Fibroblast of mammary gland (primary cell): ENCODE measurements around the gene C12orf54.
"Not testable (repeated sequence)": the region's sequence is repeated elsewhere in the genome, so short reads cannot be mapped to it uniquely, and the experiment has no call there.

Experiments
- DNase-seq: peaks from one replicate; pipeline ENCODE4 v3.0.0-alpha.2; 2010; ENCODE audit warnings: low read depth
- H3K4me3 ChIP-seq: 2 replicates; pipeline ENCODE4 v1.5.1; 2011; ENCODE audit warnings: low read depth, mild to moderate bottlenecking, low read length, moderate library complexity; ENCODE audit not compliant: control insufficient read depth
- CTCF ChIP-seq: conservative IDR thresholded peaks from 2 replicates; pipeline ENCODE4 v1.5.1; 2011; ENCODE audit warnings: low read depth, low read length, inconsistent platforms; ENCODE audit not compliant: control insufficient read depth, insufficient read depth

C12orf54 gene

DNA sequence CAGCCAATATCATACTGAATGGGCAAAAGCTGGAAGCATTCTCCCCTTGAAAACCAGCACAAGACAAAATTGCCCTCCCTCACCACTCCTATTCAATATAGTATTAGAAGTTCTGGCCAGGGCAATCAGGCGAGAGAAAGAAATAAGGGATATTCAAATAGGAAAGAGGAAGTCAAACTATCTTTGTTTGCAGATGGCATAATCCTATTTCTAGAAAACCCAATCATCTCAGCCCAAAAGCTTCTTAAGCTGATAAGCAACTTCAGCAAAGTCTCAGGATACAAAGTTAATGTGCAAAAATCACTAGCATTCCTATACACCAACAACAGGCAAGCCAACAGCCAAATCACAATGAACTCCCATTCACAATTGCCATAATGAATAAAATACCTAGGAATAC, 30.9 kb upstream of the C12orf54 start:
- H3K4me3 ChIP-seq, result no peak overlapping the region
- no peak for TF ChIP-seq CTCF
- no peak for DNase-seq

DNA sequence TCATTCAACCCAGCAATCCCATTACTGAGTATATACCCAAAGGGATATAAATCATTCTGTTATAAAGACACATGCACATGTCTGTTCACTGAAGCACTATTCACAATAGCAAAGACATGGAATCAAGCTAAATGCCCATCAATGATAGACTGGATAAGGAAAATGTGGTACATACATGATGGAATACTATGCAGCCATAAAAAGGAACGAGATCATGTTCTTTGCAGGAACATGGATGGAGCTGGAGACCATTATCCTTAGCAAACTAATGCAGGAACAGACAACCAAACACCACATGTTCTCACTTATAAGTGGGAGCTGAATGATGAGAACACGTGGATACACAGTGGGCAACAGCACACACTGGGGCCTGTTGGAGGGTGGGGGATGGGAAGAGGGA, 29.3 kb upstream of the C12orf54 start:
- not testable (repeated sequence) for H3K4me3 ChIP-seq, DNase-seq

DNA sequence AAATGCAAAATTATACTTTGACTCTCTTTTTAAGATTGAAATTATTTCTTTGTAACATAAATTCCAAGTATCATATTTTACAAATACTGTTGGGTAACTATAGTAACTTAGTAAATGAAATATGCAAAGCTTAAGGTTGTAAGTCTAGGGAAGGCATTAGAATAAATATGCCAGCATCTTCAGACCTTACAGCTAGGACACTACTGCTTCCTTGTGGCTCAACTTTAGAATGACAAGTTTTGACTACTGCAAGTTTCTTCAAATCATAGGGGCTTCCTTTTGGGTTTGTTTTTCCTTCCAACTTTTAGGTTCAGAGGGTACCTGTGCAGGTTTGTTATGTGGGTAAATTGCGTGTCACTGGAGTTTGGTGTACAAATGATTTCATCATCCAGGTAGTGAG, 27.6 kb upstream of the C12orf54 start:
- H3K4me3 ChIP-seq, result no peak overlapping the region
- peak; percentile 57 for DNase-seq
- TF ChIP-seq CTCF, result peak; percentile 53

- no peak for DNase-seq
- TF ChIP-seq CTCF, result no peak
- H3K4me3 ChIP-seq, result no peak overlapping the region
Observed at GRCh38 chr12:48455116-48455515, 27.2 kb upstream of the C12orf54 start.

DNA sequence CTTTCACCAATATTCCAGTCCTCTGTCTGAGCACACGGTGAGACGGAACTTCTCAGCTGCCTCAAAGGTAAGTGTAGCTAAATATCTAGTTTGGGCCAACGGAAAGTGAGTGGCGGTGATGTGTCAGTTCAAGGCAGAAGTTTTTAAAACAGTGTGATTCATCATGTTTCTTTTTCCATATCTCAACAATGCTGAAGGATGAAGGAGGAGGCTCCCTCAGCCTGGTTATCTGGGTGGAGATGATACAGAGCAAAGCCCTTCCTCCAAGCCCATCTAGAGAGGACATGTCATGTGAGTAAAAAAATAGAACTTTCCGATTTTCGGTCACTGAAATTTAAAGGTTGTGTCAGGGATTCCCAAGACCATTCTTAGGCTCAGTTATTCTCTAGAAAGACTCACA, 23.0 kb upstream of the C12orf54 start:
- no peak for TF ChIP-seq CTCF
- no peak for DNase-seq
- H3K4me3 ChIP-seq, result no peak overlapping the region

DNA sequence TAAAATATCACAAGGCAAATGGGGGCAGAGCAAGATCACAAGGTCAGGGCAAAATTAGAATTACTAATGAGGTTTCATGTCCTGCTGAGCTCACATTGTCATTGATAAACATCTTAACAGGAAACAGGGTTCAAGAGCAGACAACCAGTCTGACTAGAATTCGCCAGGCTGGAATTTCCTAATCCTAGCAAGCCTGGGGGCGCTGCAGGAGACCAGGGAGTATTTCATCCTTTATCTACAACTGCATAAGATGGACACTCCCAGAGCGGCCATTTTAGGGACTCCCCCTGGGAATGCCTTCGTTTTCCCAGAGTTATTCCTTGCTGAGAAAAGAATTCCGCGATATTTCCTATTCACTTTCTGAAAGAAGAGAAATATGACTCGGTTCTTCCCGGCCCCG, 13.3 kb upstream of the C12orf54 start:
- DNase-seq, H3K4me3 ChIP-seq: not testable (repeated sequence)

GRCh38 chr12:48472259-48472658, 10.0 kb upstream of the C12orf54 start, which contains the start of gene ANP32D:
Gene ANP32D (plus strand): TSS chr12:48472559. CDS start chr12:48472665, 106 bp downstream.
- no peak for TF ChIP-seq CTCF
- no peak within 1 kb of the TSS for H3K4me3 ChIP-seq
- no peak for DNase-seq

DNA sequence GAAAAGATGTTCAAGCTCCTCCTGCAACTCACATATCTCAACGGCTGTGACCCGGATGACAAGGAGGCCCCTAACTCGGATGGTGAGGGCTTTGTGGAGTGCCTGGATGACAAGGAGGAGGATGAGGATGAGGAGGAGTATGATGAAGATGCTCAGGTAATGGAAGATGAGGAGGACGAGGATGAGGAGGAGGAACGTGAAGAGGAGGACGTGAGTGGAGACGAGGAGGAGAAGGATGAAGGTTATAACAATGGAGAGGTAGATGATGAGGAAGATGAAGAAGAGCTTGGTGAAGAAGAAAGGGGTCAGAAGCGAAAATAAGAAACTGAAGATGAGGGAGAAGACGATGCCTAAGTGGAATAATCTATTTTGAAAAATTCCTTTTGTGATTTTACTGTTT, 9.2 kb upstream of the C12orf54 start:
- TF ChIP-seq CTCF, result no peak
- H3K4me3 ChIP-seq, result no peak overlapping the region
- no peak for DNase-seq

DNA sequence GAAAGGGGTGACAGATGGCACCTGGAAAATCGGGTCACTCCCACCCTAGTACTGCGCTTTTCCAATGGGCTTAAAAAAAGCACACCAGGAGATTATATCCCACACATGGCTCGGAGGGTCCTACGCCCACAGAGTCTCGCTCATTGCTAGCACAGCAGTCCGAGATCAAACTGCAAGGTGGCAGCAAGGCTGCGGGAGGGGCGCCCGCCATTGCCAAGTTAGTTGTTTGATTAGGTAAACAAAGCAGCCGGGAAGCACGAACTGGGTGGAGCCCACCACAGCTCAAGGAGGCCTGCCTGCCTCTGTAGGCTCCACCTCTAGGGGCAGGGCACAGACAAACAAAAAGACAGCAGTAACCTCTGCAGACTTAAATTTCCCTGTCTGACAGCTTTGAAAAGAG, 7.8 kb upstream of the C12orf54 start:
- DNase-seq, H3K4me3 ChIP-seq: not testable (repeated sequence)
